Activated CD4-positive, alpha-beta T cell treated with anti-CD3 and anti-CD28 coated beads, Interleukin-2, amount 50 U/mL, for 24 hours (primary cell): ENCODE data around the gene ZSCAN5A.
"Not testable (repeated sequence)": the region's sequence is repeated elsewhere in the genome, so short reads cannot be mapped to it uniquely, and the experiment has no call there.

Experiments used
- DNase-seq, 2 donors: peaks; one replicate each; pipeline ENCODE4 v3.0.0-alpha.2; 2020; ENCODE audit warnings: low read depth in 1 of 2, low spot score in 1 of 2

The ZSCAN5A gene

GRCh38 chr19:56273563-56274117, 41.0 kb downstream of the ZSCAN5A start:
- DNase-seq = no peak

DNA sequence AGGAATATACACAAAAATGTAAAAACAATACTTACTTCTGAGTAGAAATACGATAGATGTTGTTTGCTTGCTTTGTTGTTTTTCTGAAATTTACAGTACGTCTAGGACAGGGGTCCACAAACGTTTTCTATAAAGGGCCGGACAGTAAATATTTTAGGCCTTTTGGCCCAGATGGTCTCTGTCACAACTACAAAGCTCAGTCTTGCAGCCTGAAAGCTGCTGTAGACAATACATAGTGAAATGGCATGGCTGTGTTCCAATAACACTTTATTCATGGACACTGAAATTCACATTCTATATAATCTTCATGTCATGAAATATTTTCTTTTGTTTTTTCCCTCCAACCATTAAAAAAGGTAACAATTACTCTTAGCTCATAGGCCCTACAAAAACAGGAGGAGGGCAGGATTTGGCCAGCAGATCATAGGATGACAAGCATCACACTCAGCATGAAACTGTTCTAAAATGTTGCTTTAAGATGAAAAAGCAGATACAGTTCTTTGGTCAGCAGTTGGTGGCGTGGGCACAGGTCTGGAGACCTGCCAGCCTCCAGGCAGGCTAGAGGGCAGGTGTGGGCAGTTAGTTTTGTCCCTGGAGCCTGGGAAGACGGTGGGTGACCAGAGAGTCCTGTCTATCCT, 42.4 kb downstream of the ZSCAN5A start, which contains the start of gene EDDM13:
Gene EDDM13 (plus strand): TSS at position 588 of the 638 bp plus-strand sequence. CDS start 87 bp downstream, outside the sequence.
- no peak for DNase-seq

GRCh38 chr19:56271151-56271550, 43.5 kb downstream of the ZSCAN5A start:
- no peak for DNase-seq

GRCh38 chr19:56270676-56271075, 44.0 kb downstream of the ZSCAN5A start:
- no peak for DNase-seq

GRCh38 chr19:56269348-56269747, 45.3 kb downstream of the ZSCAN5A start:
- DNase-seq = no peak

GRCh38 chr19:56266051-56266450, 48.6 kb downstream of the ZSCAN5A start:
- no peak for DNase-seq

DNA sequence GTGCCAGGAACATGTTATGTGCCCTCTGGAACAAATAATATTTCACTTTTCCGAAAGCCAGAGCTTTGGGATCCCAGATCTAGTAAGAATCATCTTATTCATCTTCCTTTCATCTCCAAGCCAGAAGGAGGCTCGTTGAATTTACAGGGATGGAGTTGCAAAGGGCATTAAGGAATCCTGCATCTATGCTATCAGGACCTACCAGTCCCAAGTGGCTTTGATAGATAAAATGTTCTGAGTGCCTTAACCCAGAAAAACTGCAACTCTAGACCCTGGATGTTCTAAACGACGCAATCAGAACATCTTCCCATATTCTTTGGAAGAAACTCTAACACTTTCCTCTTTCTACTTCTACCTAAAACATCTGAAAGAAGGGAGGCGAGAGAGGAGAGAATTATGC, 51.3 kb downstream of the ZSCAN5A start:
- DNase-seq = no peak

DNA sequence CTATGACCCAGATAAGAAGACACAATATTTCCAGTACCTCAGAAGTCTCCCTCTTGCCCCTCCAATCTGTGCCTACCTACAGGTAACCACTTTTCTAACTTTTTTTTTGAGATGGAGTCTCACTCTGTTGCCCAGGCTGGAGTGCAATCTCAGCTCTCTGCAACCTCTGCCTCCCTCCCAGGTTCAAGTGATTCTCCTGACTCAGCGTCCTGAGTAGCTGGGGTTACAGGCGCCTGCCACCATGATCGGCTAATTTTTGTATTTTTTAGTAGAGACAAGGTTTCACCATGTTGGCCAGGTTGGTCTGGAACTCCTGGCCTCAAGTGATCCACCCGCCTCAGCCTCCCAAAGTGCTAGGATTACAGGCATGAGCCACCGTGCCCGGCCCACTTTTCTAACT, 52.7 kb downstream of the ZSCAN5A start:
- DNase-seq = not testable (repeated sequence)

GRCh38 chr19:56261145-56261544, 53.5 kb downstream of the ZSCAN5A start:
- DNase-seq = no peak

DNA sequence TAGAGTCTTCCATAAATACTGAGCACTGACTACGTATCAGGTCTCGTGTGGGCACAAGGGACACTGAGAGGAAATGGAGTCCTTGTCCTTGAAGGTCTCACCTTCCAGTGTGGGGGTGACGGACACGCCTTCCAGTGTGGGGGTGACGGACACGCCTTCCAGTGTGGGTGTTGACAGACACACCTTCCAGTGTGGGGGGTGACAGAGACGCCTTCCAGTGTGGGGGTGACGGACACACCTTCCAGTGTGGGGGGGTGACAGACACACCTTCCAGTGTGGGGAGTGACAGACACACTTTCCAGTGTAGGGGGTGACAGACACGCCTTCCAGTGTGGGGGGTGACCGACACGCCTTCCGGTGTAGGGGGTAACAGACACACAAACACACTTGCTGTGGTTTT, 56.4 kb downstream of the ZSCAN5A start:
- DNase-seq = no peak

GRCh38 chr19:56253737-56254136, 60.9 kb downstream of the ZSCAN5A start:
- peak in 1 of 2 donors; percentile 3 for DNase-seq

- DNase-seq = peak; percentile 55 to 60
These were observed 61.8 kb downstream of the ZSCAN5A start for GRCh38 chr19:56252699-56253422.

DNA sequence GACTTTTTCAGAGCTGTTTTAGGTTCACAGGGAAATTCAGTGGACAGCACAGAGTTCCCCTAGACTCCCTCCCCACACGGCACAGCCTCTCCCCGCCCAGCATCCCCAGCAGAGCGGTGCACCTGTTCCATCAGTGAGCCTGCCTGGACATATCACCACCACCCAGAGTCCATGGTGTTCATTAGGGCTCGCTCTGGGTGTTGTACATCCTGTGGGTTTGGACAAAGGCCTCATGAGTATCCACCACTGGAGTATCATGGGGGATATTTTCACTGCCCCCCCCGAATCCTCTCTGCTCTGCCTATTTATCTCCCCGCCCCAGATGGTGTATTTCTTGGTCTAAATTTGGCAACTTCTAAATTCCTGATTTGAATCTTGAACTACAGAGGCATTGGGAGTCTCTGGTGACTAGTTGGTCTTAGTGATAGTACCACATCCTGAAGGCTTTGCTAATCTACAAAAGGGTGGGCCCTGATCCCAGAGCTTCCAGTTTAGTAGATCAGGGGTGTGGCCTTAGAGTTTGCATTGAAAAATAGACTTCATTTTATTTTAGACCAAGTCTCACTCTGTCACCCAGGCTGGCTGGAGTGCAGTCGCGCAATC, 65.8 kb downstream of the ZSCAN5A start:
- not testable (repeated sequence) for DNase-seq

DNA sequence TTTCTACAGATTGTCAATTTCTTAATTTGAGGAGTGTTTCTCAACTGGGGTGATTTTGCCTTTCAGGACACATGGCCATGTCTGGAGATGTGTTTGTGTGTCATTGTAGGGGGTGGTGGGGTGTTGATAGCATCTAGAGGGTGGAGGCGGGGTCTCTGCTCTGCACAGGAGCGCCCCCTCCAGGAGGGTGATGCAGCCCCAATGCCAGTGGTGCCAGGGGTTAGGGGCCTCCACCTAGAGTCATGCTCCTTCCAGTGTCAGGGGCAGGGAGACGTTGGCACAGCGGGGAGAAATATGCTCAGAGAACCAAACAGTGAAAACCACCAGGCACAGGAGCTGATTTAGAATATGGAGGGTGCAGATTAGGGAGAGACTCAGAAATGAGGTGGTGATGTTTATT, 68.9 kb downstream of the ZSCAN5A start:
- DNase-seq = not testable (repeated sequence)

- DNase-seq = no peak
These were observed 69.4 kb downstream of the ZSCAN5A start for GRCh38 chr19:56245121-56245740.

- no peak for DNase-seq
These were observed 91.2 kb downstream of the ZSCAN5A start for GRCh38 chr19:56223481-56223880.

DNA sequence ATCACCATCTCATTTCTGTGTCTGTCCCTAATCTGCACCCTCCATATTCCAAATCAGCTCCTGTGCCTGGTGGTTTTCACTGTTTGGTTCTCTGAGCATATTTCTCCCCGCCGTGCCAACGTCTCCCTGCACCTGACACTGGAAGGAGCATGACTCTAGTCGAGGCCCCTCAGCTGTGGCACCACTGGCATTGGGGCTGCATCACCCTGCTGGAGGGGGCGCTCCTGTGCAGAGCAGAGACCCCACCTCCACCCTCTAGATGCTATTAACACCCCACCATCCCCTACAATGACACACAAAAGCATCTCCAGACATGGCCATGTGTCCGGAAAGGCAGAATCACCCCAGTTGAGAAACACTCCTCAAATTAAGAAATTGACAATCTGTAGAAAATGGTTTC, 91.7 kb downstream of the ZSCAN5A start:
- no peak for DNase-seq

DNA sequence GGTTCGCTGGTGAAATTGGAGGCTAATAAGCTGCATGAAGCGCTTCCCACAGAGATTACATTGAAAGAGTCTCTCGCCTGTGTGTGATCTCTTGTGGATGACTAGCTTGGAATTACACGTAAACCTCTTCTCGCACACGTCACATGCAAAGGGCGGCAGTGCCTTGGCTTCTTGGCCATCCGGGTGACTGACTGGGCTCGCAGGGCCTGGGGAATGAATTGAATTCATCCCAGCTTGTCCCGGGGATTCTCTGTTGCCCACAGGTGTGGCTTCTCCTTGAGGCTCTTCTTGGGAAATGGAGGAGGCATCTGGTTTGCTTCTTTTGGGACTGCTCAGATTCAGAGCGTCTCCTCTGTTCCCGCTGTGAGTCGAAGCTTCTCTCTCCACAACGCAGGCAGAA, 92.8 kb downstream of the ZSCAN5A start:
- no peak for DNase-seq

- DNase-seq = not testable (repeated sequence)
These were observed 93.2 kb downstream of the ZSCAN5A start for GRCh38 chr19:56221442-56221841.

- DNase-seq = no peak
These were observed 95.7 kb downstream of the ZSCAN5A start for GRCh38 chr19:56218961-56219360.
